MG63 (cell line): ENCODE measurements around the gene RNF17. TPM values are rescaled to one million over a fixed set of nuclear protein-coding genes. Genes with fewer than 3 reads are reported as not detected.
A peak's percentile ranks its signal among the peaks of the same experiment; 100 is the strongest.

Source experiments
- DNase-seq: peaks from one replicate; pipeline ENCODE4 v3.0.0-alpha.2; 2020
- H3K27me3 ChIP-seq: fragments of 250-450 bp; sonication (Bioruptor Pico); 2 replicates; pipeline ENCODE4 v1.5.1; 2020; ENCODE audit warnings: mild to moderate bottlenecking, moderate library complexity
- H3K36me3 ChIP-seq: fragments of 250-450 bp; sonication (Bioruptor Pico); 2 replicates; pipeline ENCODE4 v1.5.1; 2020; ENCODE audit warnings: mild to moderate bottlenecking, moderate library complexity
- H3K4me3 ChIP-seq: fragments of 250-450 bp; sonication (Bioruptor Pico); 2 replicates; pipeline ENCODE4 v1.5.1; 2020; ENCODE audit warnings: mild to moderate bottlenecking, moderate library complexity
- H3K9me3 ChIP-seq: fragments of 250-450 bp; sonication (Bioruptor Pico); 2 replicates; pipeline ENCODE4 v1.5.1; 2020; ENCODE audit warnings: mild to moderate bottlenecking, moderate library complexity
- total RNA-seq: library from RNA; depleted of rRNA; stranded (reverse); fragments of >200 nt; shearing (Covaris generic); gene quantifications from 2 replicates; pipeline ENCODE4 v1.2.3, GENCODE V29; 2014; ENCODE audit warnings: low replicate concordance

RNF17 gene
- total RNA-seq, 1 experiment from 2014 or later = not detected

DNA sequence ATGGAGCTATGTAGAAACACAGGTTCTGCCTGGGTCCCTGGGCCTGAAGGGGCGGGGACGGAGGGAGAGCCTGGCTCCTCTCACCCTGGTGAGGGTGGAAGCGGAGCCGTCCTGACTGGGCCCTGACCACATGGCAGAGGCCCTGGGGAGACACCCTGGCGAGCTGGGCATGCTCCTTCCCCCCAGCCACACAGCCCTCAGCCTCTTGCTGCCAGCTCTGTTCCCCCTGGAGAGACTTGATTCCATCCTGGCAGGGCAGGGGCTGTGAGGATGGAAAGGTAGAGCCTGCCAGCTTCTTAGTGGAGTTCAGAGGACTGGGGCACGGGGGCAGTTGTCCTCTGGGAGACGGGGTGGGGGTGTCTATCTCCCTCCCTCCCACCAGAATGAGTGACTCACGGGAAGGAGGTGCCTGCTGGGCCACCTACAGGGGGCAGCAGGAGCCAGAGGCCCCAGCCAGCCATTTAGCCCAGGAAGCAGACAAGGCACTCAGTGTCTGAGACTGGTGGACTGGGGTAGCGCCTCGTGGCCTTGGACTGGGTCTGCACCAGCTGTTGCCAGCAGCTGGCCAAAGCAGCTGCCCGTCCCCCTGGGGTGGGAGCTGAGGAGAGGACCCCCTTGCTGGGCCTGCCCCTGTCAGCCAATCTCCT is 22.8 kb upstream of the RNF17 start:
- no peak overlapping the region for H3K4me3 ChIP-seq
- peak; percentile 70 for DNase-seq
- H3K27me3 ChIP-seq = no peaks in the 10 kb centered on the region
- H3K9me3 ChIP-seq = no peaks in the 10 kb centered on the region
- no peaks in the 10 kb centered on the region for H3K36me3 ChIP-seq

DNA sequence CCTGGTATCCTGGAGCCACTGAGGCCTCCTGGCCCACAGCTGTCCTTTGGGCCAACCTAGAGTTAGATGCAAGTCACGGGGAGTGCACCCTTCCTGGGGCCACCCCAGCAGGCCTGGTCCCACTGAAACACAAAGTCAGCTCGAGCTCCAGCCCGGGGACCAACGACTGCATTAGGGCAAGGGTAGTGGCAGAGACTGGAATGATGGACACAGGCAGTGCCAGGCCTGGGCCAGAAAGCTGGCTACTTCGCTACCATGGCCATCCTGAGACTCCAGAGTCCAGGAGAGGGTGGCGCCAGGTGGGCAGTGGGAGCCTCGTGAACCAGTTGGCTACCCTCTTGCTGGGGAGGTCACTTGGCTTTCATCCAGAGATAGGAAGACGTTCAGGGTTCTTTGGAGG is 22.2 kb upstream of the RNF17 start:
- Histone ChIP-seq H3K36me3 (no peaks in the 10 kb centered on the region), H3K27me3 (no peaks in the 10 kb centered on the region), H3K9me3 (no peaks in the 10 kb centered on the region), H3K4me3 (no peak overlapping the region)
- DNase-seq = no peak

DNA sequence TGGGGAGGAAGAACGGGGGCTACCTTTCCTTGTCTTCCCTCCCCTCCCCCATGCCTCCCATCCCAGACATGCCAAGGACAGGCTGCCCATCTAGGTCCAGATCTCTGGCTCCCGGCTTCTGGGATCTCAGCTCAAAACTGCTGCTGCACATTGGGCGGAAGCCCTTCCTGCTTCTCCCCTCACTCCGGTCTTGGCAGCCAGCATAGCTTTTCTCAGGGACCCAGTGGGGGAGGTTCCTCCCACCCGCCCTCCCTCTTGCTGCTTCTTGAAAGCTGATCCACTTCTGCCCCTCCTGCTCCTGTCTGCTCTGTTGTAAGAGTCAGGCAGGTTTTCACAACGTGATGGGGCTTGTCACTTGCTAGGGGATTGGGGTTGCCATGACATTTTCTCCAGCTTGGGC is 21.7 kb upstream of the RNF17 start:
- Histone ChIP-seq H3K27me3 (no peaks in the 10 kb centered on the region), H3K4me3 (no peak overlapping the region), H3K9me3 (no peaks in the 10 kb centered on the region), H3K36me3 (no peaks in the 10 kb centered on the region)
- no peak for DNase-seq

DNA sequence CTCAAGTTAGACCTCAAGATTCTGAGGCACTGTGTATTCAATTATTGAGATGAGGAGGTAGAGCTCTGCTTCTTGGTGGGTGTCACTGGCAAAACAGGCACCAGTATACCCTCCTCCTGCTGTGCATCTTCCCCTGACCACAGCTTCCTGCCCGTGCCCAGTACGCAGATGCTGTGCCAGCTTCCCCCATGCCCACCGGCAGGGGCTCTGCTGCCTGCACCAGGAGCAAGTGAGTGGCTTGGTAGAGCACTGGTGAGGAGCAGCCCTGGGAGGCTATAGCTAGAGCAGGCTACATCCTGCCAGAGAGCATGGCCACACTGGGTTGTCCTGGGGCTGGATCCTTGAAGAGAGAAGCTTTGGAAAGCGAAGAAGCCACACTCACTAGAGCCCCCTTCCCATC is 21.0 kb upstream of the RNF17 start:
- Histone ChIP-seq H3K4me3 (no peak overlapping the region), H3K36me3 (no peaks in the 10 kb centered on the region), H3K9me3 (no peaks in the 10 kb centered on the region), H3K27me3 (no peaks in the 10 kb centered on the region)
- peak; percentile 27 for DNase-seq

DNA sequence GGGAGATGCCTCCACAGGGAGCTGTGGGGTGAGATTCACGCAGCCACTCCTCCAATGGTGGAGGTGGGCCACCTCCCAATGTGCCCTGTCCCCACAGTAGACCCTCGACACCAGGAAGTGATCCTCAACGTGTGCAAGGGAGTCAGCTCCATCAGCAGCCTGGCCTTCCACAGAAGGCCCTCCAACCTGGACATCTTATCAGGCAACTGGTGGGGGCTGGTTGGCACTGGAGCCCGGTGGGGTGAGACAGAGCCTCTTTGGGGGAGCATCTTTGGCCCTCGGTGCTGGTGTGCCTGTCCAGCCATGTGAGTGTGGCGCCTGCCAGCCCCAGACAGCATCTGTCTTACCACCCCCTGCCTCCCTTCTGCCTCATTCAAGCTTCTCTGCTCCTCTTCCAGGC is 19.7 kb upstream of the RNF17 start:
- no peaks in the 10 kb centered on the region for H3K36me3 ChIP-seq
- no peak overlapping the region for H3K4me3 ChIP-seq
- no peaks in the 10 kb centered on the region for H3K9me3 ChIP-seq
- H3K27me3 ChIP-seq = no peaks in the 10 kb centered on the region
- no peak for DNase-seq

DNA sequence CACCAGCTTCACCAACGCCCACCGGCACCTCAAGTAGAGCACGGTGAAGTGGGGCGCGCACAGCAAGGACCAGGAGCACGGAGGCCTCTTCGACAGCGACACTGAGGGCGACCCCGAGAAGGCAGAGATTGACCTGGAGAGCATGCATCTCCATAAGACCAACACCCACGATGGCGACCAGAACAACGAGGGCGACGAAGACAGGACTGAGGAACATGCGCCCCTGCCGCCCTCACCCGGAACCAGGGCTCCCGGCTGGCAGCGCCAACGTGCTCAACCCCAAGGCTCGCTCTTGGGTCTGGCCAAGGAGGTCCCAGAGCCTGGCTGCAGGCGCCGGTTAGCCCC is 18.5 kb upstream of the RNF17 start:
- H3K4me3 ChIP-seq = no peak overlapping the region

DNA sequence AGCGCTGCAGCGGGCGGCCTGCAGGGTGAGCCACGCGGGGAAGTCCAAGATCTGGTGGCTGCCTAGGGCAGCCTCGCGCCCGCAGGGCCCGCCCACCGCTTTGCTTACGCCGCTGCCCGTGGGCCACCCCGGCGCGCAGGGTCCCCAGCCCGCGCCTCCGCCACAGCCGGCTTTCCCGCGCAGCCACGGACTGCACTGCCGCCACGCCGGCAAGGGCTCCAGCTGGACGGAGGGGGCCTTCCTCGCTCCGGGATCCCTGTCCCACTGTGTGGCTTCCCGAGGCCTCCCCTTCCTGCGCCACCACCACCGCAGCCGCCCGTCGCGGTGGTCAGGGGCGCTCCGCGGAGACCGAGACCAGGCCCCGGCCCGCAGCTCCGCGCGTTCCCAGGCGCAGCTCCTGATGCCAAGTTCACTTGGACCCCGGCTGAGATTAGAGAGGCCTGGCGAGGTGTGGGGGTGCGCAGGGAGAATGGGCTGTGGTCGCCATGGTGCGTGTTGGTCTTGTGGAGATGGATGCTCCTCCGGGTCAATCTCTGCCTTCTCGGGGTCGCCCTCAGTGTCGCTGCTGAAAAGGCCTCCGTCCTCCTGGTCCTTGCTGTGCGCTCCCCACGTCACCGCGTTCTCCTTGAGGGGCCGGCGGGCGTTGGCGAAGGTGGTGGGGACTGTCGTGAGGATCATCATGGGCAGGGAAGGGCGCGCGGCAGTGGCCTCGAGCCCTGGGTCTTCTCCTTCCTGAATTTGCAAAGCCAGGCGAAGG is 17.9 kb upstream of the RNF17 start:
- no peak for DNase-seq
- Histone ChIP-seq H3K4me3 (no peak overlapping the region), H3K36me3 (no peaks in the 10 kb centered on the region), H3K27me3 (no peaks in the 10 kb centered on the region), H3K9me3 (no peaks in the 10 kb centered on the region)

More for the DNA sequence above, 18.5 kb upstream of the RNF17 start:
- Histone ChIP-seq H3K27me3 (no peaks in the 10 kb centered on the region), H3K36me3 (no peaks in the 10 kb centered on the region), H3K9me3 (no peaks in the 10 kb centered on the region)
- DNase-seq = no peak

DNA sequence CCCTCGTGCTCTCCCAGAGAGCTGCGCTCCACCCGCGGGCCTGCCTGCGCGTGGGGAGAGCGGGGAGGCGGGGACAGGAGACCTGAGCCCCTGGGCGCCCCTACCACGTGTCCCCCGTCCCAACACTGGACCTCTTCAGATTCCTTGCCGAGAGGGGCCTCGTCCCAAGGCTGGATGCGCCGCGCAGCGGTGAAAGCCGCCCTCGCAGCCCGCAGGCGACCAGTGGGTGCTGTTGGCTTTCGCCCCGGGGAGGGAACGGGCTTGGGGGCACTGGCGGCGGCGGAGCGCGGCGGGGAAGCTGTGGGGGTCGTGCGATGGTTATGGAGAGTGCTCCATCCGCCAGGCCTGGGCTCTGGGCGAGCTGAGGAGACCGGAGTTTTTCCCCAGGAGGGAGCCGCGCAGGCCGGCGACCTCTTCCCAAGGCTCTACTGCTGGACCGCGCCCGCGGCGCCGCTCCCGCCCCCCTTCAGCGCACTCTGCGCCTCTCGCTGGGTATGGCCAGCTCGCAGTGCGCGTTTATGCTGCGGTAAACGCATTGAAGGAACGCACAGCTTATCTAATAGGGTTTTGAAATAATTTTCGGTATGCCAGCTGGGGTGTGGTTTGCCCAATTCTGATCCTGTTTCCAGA is 17.2 kb upstream of the RNF17 start:
- DNase-seq = no peak
- H3K4me3 ChIP-seq = no peak overlapping the region
- H3K9me3 ChIP-seq = no peaks in the 10 kb centered on the region
- no peaks in the 10 kb centered on the region for H3K36me3 ChIP-seq
- no peaks in the 10 kb centered on the region for H3K27me3 ChIP-seq

DNA sequence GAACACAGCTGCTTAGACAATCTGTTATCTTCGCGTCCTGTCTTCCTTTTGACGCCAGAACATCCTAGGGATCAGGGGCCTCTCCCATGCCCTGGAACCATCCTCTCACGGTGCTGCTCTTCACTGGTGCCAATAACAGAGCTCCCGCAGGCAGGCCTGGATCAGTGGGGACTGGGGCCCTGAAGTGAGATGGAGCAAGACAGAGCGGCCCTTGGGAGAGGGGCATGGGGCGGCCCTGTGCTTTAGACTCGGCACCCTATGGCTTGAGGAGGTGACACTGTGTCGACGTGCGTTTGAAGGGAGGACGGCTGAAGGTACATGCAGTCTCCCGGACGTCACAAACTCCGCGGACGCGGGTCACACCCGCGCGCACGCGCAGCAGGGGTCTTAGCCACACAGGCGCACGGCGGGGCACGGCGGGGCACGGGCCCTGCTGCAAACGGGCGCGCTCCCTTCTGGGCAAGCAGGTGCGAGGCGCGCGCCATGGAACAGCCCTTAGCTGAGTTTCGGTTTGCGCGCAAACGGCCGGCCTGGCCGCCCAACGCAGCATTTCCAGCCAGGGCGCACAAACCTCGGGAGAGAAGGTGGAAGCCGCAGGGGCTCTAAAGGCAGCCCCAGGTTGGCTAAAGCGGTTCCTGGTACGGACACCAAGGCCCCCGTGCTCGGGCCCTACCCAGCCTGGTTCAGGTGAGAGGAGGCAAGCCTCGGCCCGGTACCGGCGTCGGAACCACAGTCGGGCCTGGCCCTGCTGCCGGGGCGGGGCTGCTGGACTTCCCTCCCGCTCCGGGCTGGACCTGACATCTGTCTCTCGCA is 16.5 kb upstream of the RNF17 start:
- no peaks in the 10 kb centered on the region for H3K9me3 ChIP-seq
- H3K36me3 ChIP-seq = no peaks in the 10 kb centered on the region
- peak overlapping the region; percentile 31 for H3K4me3 ChIP-seq
- DNase-seq = peak; percentile 40
- no peaks in the 10 kb centered on the region for H3K27me3 ChIP-seq

DNA sequence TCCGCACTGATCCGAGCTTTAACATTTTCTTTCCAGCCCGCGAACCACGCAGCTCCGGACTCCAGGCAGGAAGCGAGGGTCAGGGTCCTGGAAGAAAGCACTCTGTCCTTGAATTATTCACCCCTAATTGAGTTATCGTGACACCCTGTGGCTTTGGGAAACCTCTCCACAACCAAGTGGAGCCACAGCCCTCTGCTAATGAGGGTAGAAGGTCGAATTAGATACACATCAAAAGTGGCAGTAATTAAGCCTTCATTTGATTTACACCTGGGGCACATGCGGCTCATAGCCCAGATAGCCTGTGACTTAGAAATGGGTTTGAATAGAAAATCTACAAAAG is 15.9 kb upstream of the RNF17 start:
- DNase-seq = no peak
- H3K4me3 ChIP-seq = peak overlapping the region; percentile 31
- no peaks in the 10 kb centered on the region for H3K27me3 ChIP-seq
- H3K9me3 ChIP-seq = no peaks in the 10 kb centered on the region
- H3K36me3 ChIP-seq = no peaks in the 10 kb centered on the region

DNA sequence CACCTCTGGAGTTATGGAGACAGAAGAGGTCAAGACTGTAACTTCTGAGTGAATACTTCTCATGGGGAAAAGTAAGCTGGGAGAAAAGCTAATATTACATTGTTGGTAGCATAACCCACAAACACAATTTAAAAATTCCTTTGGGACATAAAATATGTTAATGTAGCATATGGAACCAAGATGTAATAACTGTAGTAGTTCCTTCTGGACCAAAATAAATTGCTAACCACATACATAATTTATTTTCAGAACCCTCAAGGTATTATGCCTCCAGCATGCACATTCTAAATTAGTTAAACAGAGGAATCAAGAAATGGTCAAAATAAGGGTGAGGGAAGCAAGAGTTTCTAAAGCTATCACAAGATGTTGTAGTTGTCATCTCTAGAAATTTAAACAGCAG is 4.8 kb upstream of the RNF17 start:
- no peak overlapping the region for H3K4me3 ChIP-seq
- no peaks in the 10 kb centered on the region for H3K27me3 ChIP-seq
- H3K9me3 ChIP-seq = no peaks in the 10 kb centered on the region
- DNase-seq = no peak
- no peaks in the 10 kb centered on the region for H3K36me3 ChIP-seq

DNA sequence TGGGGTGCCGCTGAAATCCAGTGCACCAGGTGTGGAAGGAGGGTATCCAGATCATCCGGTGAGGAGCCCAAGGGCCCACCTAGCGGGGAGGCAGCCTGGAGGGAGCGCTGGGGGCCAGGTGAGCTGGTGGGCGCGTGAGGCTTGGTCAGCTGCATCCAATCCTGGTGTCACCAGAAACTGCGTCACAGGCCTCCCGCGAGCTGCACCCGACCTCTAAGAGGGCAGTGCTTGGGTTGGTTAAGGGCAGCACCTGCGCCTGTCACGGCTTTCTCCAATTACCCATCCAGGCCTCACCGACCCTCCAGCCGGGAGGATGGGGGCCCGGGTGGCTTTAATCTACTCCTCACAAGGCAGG is 284 bp downstream of the RNF17 start:
- Histone ChIP-seq H3K36me3 (no peaks in the 10 kb centered on the region), H3K9me3 (no peaks in the 10 kb centered on the region), H3K27me3 (no peaks in the 10 kb centered on the region), H3K4me3 (no peak overlapping the region)
- DNase-seq = no peak

DNA sequence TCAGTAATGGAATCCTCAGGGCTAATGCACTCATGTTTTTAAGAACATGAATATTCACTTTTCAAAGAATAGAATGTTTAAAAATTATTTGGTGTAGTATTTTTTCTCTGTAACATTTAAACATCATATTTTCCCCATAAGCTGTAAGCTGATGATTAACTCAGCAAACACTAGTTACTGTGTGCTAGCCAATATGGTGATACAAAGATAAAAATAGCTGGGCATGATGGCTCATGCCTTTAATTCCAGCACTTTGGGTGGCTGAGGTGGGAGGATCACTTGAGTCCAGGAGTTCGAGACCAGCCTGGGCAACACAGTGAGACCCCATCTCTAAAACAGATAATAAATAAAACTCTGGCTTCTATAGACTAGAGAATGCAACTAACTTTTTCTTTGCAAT is 13.2 kb downstream of the RNF17 start:
- Histone ChIP-seq H3K4me3 (no peak overlapping the region), H3K27me3 (no peaks in the 10 kb centered on the region), H3K36me3 (no peaks in the 10 kb centered on the region), H3K9me3 (no peaks in the 10 kb centered on the region)
- peak; percentile 15 for DNase-seq

DNA sequence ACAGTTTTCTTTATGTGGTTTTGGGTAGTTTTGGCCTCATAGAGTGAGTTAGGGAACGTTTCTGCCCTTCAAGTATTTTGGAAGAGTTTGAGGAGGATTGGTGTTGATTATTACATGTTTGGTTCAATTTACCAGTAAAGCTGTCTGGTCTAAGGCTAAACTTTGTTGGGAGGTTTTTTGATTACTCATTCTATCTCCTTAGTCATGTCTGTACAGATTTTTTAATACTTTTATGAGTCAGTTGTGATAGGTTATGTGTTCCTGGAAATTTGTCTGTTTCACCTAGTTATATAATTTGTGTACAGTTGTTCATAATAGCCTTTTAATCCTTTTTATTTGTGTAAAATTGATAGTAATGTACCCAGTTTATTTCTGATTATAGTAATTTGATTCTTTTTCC is 20.4 kb downstream of the RNF17 start:
- H3K27me3 ChIP-seq = no peaks in the 10 kb centered on the region
- no peak for DNase-seq
- no peak overlapping the region for H3K4me3 ChIP-seq
- H3K9me3 ChIP-seq = peaks cover 12% of the 10 kb centered on the region
- no peaks in the 10 kb centered on the region for H3K36me3 ChIP-seq

DNA sequence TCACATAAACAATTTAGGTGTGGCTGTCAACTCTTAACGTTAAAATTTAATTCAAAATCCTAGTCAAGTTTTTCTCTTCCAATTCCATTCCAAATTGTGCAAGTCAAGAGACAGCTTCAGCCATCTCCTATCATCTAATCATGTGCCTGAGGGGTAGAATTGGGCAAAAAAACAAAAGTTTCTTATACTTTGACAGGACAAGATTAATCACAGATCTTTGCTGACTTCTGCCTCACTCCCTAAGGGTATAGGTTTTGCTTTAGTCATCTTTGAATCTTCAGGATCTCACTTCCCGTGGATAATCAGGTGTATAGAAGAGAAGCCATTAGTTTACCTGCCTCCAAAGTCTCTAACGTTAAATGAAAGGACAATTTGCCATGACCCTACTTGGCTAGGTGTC is 24.6 kb downstream of the RNF17 start:
- Histone ChIP-seq H3K36me3 (no peaks in the 10 kb centered on the region), H3K4me3 (no peak overlapping the region), H3K27me3 (no peaks in the 10 kb centered on the region), H3K9me3 (peaks cover 9% of the 10 kb centered on the region)
- DNase-seq = no peak

DNA sequence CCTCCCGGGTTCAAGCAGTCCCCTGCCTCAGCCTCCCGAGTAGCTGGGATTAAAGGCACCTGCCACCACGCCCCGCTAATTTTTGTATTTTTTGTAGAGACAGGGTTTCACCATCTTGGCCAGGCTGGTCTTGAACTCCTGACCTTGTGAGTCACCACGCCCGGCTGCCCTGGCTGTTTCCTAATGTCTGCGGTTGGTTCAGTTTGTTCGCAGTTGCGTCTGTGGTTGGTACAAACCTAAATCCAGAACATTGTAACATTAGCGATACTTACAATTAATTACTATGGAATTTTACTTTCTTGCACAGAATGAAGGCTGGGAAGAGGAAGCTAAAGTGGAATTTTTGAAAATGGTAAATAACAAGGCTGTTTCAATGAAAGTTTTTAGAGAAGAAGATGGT is 38.1 kb downstream of the RNF17 start:
- Histone ChIP-seq H3K4me3 (peak overlapping the region; percentile 22), H3K27me3 (no peaks in the 10 kb centered on the region), H3K36me3 (no peaks in the 10 kb centered on the region), H3K9me3 (no peaks in the 10 kb centered on the region)
- DNase-seq = peak; percentile 74

DNA sequence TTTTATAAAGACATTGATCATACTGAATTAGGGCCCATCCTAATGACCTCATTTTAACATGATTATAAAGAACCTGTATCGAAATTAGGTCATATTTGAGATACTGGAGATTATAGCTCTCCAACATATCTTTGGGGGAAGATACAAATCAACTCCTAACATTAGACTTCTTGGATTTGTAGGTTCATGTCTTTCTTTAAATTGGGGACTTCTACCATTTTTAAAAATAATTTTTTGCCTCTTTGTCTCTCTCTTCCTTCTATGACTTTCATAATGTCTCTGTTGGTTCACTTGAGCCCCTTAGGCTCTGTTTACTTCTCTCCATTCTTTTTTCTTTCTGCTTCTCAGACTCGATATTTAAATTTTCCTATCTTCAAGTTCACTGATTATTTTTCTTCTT is 57.2 kb downstream of the RNF17 start:
- Histone ChIP-seq H3K27me3 (no peaks in the 10 kb centered on the region), H3K36me3 (no peaks in the 10 kb centered on the region), H3K9me3 (peaks cover 12% of the 10 kb centered on the region), H3K4me3 (no peak overlapping the region)
- no peak for DNase-seq
